NCI-H2081 treated with DMSO at 0.1 percent for 48 hours (cell line): ENCODE measurements around the gene SRSF2.
"Not testable (repeated sequence)": the region's sequence is repeated elsewhere in the genome, so short reads cannot be mapped to it uniquely, and the experiment has no call there.

ENCODE experiments used
- DNase-seq: peaks from one replicate; lab custom pipeline; 2025; lab: John Stamatoyannopoulos, UW

The SRSF2 gene

DNA sequence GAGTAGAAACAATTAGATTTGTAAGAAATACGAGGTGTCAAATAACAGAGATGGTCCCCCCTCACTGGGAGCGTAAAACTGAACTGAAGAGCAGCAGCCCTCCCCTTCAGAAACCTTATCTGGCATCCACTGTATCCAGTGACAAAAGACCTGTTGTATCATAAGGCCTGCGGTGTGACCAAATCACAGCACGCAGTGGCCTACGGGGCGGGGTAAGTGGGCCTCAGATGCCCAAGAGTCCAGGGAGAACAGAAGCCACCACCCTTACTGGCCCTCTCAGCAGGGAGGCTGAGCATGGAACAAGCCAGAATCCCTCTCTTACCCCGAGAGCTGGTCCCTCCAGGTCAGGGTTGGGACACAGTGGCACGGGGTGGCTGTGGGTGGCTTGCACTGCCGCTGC lies 16.2 kb downstream of the SRSF2 start:
- no peak for DNase-seq

DNA sequence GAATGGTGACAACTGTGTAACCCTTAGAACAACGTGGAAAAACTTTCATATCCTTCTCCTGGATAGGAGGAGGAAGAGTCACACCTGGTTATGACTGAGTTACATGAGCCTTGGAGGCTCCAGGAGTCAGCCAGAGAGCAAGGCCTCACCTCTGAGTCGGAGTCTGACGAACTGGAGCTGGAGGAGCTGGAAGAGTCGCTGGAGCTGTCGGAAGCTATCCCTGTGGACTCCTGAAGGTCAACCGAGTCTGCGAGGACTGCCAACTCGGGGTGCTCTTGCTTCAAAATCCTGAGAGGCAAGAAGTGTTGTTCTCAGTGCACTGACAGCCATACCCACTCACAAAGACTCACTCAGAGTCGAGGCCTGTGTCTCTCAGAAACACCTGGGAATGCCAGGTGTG lies 16.9 kb downstream of the SRSF2 start:
- DNase-seq = no peak

DNA sequence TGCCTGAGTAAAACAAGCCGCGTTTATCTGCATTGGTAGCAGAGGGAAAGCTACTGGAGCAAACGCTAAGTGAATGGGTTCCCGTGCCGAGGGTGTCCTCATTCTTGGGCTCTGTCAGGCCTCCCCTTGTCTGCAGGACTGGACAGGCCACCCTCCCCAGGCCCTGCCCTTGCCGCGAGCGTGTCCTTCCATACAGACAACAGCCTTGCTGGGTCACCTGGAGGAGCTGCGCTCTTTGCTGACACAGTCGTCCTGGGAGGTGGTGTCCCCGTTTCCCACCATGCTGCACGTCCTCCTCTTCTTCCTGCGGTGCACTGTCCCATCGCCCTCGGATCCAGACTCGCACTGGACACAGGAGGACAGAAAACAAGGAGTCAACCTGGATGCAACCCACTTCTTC lies 18.6 kb downstream of the SRSF2 start:
- DNase-seq = no peak

DNA sequence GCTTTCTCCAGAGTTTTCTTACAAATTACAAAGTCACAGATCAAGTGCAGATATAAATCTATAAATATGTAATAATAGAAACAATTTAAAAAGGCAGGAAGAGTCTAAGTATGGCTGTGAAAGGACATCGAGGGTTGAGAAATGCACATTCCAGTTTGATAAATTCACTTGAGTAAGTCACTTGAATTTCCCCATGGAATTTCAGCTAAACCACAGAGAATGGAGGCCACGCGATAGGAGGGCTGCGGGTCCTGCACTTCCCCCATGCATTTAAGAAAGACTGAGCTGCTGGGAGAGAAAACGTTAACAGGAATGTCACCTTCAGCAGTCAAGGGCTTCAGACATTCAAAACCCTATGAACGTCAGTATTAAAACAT lies 20.3 kb downstream of the SRSF2 start:
- no peak for DNase-seq

DNA sequence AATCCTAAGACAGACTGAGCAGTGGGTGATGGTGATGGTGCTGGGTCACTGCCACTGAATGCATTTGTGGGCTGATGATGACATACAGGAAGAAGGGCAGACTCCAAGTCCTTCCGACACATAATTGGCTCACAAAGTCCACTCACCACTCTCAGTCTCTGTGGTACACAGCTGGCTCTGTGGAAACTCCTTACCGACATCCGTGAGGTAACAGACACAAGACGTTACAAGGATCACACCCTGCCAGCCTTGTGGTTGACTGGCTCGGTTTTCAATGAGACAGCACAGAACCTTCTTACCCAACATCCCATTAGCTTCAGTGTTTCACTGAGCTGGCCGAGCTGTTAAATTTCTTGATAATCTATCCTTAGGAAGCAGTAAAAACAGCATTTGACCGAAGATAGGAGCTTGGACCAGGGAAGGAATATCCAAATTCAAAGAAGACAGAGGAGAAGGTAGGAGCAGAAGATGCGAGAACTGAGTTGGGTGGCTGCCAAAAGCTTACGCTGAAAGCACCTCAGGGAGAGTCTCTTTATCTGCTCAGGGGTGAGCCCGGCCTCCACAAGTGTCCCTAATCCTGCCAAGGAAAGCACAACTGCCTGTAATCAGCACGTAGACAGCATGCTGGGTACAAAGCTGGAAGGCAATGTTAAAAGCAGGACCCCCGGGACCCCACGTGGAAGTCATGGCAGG lies 20.8 kb downstream of the SRSF2 start:
- no peak for DNase-seq

DNA sequence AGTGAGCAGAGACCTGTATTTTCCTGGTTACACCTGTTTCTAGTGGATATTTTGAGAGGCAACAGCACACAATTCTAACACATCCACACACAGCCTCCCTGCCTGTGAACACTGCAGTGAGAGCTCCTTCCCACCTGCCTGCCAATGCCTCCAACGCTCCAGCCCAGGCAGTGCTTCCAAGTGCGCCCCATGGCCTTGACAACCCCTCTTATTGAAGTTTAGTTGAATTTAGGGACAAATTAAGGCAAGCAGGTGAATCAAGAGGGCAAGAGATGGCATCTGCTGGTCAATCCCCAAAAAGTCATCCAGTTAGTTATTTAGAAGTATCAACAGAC lies 21.7 kb downstream of the SRSF2 start:
- no peak for DNase-seq

DNA sequence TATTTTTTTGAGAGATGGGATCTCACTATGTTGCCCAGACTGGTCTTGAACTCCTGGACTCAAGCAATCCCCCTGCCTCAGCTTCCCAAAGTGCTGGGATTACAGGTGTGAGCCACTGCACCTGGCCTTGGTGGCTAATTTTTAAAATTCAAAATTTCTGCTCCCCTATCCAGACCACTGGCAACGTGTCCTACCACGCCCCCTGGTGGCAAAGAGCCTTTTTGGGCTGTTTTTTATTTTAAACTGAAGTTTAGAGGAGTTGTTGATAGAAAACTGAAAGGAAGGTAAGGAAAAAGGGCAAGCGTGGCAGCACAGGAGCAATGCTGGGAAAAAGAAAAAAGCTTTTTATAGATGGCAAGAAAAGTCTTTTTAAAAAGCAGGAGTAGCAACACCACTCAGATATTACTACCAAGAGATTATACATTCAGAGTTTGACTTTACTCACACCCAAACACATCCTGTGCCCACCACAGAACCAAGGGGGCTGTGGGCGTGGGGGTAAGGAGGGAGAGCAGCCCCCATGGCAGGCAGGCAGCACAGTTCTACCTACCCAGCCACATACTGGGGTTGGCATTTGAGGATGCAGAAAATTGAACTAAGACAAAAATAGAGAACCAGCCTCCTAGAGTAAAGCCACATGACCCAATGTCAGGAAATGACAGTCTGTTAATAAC lies 22.2 kb downstream of the SRSF2 start:
- DNase-seq = no peak

DNA sequence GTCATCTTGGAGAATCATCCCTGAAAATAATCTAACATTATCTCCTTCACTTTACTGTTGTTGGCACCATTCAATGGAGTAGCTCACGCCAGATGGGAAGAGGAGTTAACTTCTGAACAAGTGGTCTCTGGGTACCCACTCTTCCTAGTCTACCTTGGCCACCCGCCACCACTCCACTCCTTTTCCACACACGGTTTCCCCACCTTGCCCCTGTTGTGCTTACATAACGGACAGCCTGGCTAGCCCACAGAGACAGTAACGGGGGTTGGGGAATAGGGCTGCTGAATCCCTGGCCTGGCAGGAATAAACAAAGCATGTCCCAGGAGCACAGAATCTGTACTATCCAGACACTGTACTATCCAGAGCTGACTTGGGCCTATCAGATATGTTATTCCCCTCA lies 22.8 kb downstream of the SRSF2 start:
- DNase-seq = no peak

DNA sequence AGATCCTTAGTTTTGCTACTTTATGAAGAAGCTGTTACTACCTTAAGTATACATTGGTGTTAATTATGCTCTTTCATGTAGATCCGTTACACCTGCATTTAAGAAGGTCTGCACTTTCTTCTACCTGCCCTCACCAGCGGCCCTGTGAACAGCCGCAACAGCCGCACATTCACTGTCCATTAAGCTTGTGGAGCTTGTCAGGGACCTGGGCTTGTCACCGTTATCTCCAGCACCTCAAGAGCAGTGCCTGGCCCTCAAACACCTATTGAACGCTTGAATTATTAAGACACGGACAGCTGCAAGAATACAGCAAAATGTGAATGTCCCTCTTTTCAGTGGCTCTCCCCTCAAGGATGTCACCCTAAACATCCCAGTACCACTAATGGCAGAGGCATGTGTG lies 23.4 kb downstream of the SRSF2 start:
- DNase-seq = no peak

DNA sequence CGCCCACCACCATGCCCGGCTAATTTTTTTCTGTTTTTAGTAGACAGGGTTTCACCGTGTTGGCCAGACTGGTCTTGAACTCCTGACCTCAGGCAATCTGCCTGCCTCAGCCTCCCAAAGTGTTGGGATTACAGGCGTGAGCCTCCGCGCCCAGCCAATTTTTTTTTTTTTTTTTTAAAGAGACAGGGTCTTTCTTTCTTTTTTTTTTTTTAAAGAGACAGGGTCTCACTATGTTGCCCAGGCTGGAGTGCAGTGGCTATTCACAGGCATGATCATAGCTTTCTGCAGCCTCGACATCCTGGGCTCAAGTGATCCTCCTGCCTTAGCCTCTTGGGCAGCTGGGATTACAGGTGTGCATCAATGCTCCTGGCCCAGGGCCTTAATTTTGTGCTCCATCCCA lies 24.8 kb downstream of the SRSF2 start:
- not testable (repeated sequence) for DNase-seq

DNA sequence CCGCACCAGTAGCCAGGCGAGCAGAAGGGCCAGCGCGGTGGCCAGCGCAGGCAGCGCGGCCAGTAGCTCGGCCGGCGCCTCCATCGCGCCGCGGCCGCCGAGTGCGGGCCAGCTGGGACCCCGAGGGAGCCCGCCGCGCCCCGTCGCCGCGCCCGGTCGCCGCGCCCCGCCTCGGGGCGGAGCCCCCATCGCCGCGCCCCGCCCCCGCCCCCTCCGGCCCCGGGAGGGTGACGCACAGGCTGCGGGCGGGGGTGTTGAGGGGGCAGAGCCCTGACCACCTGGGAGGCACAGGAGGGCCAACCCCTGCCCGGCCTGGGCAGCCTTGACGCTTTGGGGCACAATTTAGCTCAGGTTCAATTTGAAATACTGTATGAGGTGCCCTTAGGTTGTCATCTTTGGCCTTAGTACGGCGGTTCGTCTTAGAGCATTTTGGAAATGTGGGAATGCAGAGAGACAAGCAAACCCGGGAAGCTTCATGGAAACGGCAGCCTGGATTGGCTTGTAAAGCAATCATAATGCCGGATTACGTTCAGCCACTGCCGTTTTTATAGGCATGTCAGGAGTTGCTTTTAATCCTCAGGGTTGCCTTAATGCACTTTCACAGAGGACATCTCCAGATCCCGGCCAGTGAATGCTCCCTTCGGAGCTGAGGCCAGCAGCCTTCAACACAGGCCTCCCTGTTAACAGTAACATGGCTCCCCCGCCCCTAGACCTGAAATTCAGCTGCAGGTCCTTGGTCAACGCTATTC lies 26.1 kb downstream of the SRSF2 start, which contains the start of gene MXRA7:
MXRA7 (minus strand) TSS at position 103 of the 749 bp plus-strand sequence; CDS start at position 84, 19 bp downstream.
- no peak for DNase-seq

DNA sequence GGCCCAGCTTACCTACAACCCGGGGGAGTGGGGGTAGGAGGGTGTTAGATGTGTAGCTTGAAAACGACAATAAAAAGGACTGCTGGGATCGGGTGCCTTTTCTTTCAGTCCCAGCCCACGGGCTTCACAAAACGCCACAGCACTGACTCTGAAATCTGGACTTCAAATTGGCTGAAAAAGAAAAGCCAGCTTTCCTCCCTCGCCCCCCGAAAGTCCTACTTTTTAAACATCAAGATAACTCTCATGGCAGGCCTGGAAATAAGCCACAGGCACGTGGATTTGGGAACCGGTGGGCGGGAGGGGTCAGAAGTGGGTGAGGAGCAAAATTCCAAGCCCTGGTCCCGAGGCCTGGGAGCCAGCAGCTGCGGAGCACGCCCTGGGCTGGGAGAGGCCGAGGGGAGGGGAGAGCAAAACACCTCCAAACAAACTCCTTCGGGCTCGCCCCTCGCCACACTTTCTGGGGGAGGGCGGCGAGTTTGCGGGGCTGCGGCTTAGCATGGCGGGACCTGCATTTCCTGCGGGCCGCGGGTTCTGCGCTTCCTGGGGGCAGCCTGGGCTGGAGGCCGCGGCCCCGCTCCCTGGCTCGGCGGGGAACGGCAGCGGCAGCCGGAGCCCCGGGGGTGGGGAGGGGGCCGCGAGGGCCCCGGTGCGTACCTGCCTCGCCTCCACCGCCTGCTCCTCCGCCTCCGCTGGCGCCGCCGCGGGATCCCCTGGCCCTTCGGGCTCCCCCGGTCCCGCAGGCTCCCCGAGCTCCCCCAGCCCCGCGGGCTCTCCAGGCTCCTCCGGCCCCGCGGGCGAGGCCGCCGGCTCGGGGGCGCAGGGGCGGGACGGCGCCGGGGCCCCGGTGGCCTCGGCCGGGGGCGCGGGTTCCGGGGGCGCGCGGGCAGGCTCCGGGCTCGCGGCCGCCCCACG lies 26.9 kb downstream of the SRSF2 start:
- DNase-seq = not testable (repeated sequence)

DNA sequence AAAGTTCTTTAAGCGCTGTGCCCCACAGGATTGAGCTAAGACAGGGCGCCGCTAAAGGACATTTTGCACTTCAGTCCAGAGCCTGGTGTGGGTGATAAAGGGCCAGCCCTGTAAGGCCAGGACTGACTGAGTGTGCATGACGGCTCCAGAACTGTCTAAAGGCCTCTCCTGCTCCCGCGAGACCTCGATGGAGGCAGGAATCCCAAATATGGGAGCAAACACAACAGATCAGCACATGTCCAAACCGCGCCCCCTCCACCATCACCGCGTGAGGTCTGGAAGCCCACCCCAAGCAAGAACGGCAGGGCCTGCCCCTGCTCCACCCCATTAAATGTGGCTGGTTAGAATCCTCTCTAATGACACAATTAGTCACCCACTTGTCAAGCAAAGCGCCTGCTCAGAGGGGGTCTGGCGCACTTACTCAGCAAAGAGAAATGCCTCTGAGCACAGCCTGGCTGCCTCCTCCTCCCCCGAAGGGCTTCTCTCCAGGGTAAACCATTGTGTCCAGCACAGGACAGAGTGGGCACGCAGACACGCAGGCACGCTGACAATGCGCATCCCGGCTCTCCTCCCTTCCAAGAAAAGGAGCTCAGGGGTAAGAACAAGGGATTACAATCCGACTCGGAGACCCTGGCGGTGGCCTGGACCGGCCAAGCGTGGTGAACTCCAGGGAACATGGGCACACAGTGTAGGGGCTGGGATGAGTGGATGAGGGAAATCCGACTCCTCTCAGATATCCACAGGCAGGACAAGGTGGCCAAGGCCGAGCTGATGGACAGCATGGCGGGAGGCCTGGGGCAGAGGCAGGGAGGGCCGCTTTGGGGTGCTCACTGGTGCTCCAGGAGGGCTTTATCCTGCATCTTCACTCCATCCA lies 27.8 kb downstream of the SRSF2 start:
- no peak for DNase-seq

DNA sequence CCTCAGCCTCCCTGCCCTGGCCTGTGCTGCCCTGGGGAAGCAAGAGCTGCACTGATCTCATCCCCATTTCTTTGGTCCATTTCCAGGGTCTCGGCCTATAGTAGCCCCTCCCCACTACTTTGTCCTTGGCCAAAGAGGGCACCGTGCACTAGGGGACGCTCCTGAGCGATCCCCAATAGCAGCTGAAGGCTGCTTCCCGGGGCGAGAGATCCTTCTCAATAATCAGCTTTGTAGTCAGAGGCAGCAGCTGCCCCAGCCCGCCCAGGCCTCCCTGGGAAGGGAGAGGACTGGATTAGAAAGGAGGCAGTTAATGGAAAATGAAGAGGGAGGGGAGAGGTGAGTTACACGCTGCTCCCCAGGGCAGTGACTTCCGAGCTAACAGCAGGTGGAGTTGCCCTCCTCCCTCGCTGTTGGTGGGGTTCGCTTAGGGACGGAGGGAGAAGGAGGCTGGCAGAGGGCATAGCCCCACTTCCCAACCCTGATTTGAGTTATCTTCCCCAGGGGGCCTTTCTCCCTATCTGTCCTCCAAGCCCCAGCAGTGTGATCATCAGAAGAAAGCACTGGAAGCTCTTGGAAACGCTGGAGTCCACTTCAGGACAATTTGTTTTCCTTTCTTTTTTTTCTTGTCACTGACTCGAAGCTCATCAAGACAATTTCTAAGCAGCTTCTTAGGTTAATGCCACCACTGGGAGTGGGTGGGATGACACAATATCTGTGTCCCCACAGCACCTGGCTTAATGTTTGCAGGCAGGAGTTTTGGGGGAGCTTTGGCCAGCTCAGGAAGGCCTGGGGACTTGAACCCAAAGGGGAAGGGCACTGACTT lies 28.9 kb downstream of the SRSF2 start:
- no peak for DNase-seq

DNA sequence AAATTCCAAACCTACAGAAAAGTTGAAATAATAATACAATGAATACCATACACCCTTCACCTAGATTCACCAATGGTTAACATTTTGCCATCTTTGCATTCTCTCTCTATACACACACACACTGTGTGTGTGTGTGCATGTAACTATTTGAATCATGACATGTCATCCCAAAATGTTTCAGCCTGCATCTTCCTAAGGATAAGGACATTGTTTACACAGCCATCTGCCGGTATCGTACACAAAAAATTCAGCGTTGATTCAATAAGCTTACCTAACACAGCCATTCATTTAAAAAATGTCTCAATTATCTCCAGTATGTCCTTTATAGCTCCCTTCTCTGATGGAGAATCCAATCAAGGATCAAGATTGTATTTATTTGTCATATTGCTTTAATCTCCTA lies 30.3 kb downstream of the SRSF2 start:
- DNase-seq = no peak

DNA sequence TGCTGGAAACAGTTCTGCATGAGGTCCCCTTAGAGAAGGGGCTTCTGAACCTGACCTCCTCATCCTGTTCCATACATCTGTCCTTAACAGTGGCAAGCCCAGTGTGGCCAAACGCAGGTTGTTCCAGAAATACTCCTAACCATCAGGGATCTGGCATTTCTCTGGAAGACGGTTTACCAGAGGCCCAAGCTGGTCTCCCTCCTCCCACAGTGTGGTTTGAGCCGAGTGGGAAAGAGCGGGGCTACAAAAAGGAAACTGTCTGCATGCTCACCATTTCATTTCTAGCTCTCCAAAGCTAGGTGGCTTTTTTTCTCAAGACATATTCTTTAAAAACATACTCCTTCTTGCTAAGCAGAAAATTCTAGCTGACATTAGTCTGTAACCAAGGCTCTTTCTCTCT lies 32.3 kb downstream of the SRSF2 start:
- DNase-seq = no peak

DNA sequence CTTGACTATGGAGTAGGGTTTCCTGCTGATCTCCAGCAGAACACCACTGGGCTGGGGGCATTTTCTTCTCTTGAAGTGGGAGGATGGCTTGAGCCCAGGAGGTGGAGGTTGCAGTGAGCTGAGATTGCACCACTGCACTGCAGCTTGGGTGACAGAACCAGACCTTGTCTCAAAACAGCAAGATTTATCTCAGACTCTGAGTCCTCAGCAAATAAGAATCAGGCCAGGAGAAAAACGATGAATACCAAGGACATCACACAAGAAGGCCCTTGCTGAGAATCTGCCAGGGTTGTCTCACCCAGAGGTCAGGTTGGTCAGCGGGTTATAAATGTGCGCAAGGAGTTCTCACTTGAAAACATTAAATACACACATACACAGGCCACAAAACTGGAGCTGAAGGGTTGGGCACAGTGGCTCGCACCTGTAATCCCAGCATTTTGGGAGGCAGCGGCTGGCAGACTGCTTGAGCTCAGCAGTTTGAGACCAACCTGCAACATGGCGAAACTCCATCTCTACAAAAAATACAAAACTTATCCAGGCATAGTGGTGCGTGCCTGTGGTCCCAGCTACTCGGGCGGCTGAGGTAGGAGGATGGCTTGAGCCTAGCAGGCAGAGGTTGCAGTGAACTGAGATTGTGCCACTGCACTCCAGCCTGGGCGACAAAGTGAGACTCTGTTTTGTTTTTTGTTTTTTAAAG lies 34.0 kb downstream of the SRSF2 start:
- DNase-seq = no peak

DNA sequence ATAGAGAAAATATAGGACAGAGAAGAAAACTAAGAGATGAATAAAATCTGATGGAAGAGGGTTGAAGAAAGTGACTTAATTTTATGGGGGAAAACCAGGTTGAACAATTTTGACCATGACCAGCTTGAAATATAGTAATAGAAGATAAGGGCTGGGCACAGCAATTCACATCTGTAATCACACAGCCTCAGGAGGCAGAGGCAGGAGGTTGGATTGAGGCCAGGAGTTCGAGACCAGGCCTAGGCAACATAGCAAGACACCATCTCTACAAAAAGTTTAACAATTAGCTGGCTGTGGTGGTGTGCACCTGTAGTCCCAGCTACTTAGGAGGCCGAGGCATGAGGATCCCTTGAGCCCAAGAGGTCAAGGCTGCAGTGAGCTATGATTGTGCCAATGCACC lies 35.1 kb downstream of the SRSF2 start:
- DNase-seq = no peak

DNA sequence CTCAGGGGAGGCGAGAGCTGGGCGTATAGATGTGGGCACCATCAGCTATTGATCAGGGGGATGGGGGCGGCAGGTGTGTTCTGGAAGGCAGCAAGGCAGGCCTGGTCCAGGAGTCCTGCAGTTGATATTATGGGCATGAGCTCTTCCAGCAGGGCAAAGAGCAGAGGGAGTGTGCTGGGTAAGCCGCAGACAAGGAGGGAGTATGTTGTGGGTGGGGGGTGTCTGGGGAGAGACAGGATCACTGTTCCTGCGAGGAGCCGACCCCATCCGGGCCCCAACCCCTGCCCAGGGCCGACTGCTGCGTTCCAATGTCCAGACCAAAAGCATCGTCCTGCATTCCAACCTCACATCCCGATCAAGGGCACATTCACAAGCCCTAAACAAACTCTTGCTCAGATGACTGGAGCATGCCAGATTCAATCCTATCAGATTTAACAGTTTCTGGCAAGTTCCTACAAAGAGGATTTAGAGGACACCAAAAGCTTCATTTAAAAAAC lies 35.6 kb downstream of the SRSF2 start:
- no peak for DNase-seq
